Loucy (cell line): ENCODE data around the gene PDK4.
A peak's percentile ranks its signal among the peaks of the same experiment; 100 is the strongest.

Experiments used
- H2AFZ ChIP-seq: fragments of 200-600 bp; sonication (generic); 2 replicates; pipeline ENCODE4 v1.6.0; 2016; ENCODE audit warnings: antibody characterized with exemption, mild to moderate bottlenecking, low read length, moderate library complexity
- H3F3A ChIP-seq: fragments of 200-600 bp; 2 replicates; pipeline ENCODE4 v1.6.0; 2016; ENCODE audit warnings: antibody characterized with exemption, low read depth, mild to moderate bottlenecking
- H3K27me3 ChIP-seq: fragments of 200-600 bp; sonication (generic); 2 replicates; pipeline ENCODE4 v1.6.1; 2014; ENCODE audit warnings: low read length, mild to moderate bottlenecking; ENCODE audit not compliant: insufficient read depth, poor library complexity, severe bottlenecking
- H3K36me3 ChIP-seq: fragments of 200-600 bp; sonication (generic); 2 replicates; pipeline ENCODE4 v1.6.1; 2016; ENCODE audit warnings: low read length; ENCODE audit not compliant: insufficient read depth
- H3K4me1 ChIP-seq: fragments of 200-600 bp; sonication (generic); 2 replicates; pipeline ENCODE4 v1.5.1; 2014; ENCODE audit warnings: low read length, mild to moderate bottlenecking; ENCODE audit not compliant: insufficient read depth, poor library complexity, severe bottlenecking
- H3K4me2 ChIP-seq: fragments of 200-600 bp; sonication (generic); 2 replicates; pipeline ENCODE4 v1.6.0; 2014; ENCODE audit warnings: antibody characterized with exemption, low read length, low read depth, mild to moderate bottlenecking; ENCODE audit not compliant: poor library complexity, severe bottlenecking
- H3K4me3 ChIP-seq: fragments of 200-600 bp; sonication (generic); 2 replicates; pipeline ENCODE4 v1.5.1; 2014; ENCODE audit warnings: low read length, mild to moderate bottlenecking, mixed read lengths; ENCODE audit not compliant: poor library complexity, severe bottlenecking
- H3K79me2 ChIP-seq: fragments of 200-600 bp; sonication (generic); 2 replicates; pipeline ENCODE4 v1.6.1; 2014; ENCODE audit warnings: low read length; ENCODE audit not compliant: insufficient read depth
- H3K9ac ChIP-seq: fragments of 200-600 bp; sonication (generic); 2 replicates; pipeline ENCODE4 v1.6.0; 2014; ENCODE audit warnings: mild to moderate bottlenecking, low read depth, low read length, moderate library complexity; ENCODE audit not compliant: poor library complexity, severe bottlenecking
- H3K9me2 ChIP-seq: fragments of 200-600 bp; sonication (generic); replicated peaks from 2 replicates; pipeline ENCODE4 v1.6.1; 2016; ENCODE audit warnings: low read depth, low read length, mixed read lengths
- H3K9me3 ChIP-seq: fragments of 200-600 bp; sonication (generic); 2 replicates; pipeline ENCODE4 v1.6.1; 2014; ENCODE audit warnings: mild to moderate bottlenecking, antibody characterized with exemption, low read length, low read depth; ENCODE audit not compliant: insufficient read depth
- H4K20me1 ChIP-seq: fragments of 200-600 bp; sonication (generic); 2 replicates; pipeline ENCODE4 v1.6.0; 2014; ENCODE audit warnings: antibody characterized with exemption, low read length, mild to moderate bottlenecking; ENCODE audit not compliant: insufficient read depth, poor library complexity, severe bottlenecking
- EZH2phosphoT487 ChIP-seq: fragments of 200-600 bp; IDR thresholded peaks from 2 replicates; pipeline ENCODE4 v1.6.1; 2018; ENCODE audit warnings: antibody characterized with exemption, mild to moderate bottlenecking, moderate library complexity, borderline replicate concordance
- TF ChIP-seq, protein P1 (sequence below): fragments of 200-600 bp; sonication (generic); conservative IDR thresholded peaks from 2 replicates; pipeline ENCODE4 v1.5.1; 2014; ENCODE audit warnings: mild to moderate bottlenecking, antibody characterized with exemption, low read length

PDK4 gene

DNA sequence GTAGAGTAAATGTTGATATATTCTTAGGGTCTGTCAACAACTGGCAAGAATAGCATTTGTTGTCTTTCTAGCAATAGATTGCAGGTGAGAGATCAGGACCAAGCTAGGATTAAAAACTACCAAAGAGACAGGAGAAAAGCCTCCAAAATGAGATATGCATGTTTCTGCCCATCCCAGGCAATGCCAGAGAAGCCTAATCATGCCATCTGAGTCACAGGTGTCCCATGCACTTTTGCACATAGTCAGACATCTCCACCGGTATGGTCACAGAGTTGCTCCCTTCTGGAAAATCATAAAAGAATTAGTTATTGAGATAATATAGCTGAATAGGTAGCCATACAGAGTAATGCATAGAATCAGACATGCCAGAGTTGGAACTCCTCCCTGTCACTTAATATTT, 50.6 kb downstream of the PDK4 start:
- Histone ChIP-seq H3K4me3 (no peak overlapping the region), H3K4me1 (no peaks in the 10 kb centered on the region), H3K79me2 (no peaks in the 10 kb centered on the region), H3K9ac (no peak overlapping the region), H3K9me3 (no peaks in the 10 kb centered on the region), H3F3A (no peaks in the 10 kb centered on the region), H4K20me1 (no peaks in the 10 kb centered on the region), H2AFZ (no peak overlapping the region), H3K4me2 (no peak overlapping the region), H3K36me3 (no peaks in the 10 kb centered on the region), H3K9me2 (no peaks in the 10 kb centered on the region), H3K27me3 (no peaks in the 10 kb centered on the region)
- TF ChIP-seq EZH2phosphoT487 = no peak
- TF ChIP-seq, protein P1, sequence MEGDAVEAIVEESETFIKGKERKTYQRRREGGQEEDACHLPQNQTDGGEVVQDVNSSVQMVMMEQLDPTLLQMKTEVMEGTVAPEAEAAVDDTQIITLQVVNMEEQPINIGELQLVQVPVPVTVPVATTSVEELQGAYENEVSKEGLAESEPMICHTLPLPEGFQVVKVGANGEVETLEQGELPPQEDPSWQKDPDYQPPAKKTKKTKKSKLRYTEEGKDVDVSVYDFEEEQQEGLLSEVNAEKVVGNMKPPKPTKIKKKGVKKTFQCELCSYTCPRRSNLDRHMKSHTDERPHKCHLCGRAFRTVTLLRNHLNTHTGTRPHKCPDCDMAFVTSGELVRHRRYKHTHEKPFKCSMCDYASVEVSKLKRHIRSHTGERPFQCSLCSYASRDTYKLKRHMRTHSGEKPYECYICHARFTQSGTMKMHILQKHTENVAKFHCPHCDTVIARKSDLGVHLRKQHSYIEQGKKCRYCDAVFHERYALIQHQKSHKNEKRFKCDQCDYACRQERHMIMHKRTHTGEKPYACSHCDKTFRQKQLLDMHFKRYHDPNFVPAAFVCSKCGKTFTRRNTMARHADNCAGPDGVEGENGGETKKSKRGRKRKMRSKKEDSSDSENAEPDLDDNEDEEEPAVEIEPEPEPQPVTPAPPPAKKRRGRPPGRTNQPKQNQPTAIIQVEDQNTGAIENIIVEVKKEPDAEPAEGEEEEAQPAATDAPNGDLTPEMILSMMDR = no peak

DNA sequence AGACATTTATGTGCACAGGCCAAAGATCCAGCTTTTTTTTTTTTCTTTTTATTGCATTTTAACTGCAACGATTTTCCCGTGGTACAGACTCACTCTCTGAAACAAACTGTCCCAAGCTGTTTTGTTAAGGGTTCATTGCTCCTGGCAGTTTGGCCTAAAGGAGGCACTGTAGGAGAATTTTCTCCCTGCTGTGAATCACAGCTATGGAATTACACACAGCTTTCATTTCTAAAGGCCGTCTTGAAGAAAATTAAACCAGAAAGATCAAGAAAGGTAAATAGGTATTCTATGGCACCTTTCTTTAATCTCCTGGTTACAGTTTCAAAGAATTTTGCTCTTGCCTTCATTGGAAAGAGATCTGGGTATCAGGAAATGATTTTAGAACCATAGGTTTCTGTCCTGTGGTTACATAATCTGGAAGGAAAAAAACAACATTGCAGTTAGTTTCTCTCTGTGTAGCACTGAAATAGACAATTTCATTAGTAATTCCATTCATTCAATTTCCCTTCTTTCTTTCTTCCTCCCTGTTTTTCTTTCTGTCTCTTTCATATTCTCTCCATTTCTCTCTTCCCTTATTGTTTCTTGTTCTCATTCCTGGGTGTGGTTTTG, 51.2 kb downstream of the PDK4 start:
- no peaks in the 10 kb centered on the region for H3K79me2 ChIP-seq
- H3K4me2 ChIP-seq = no peak overlapping the region
- H2AFZ ChIP-seq = no peak overlapping the region
- H3K9ac ChIP-seq = no peak overlapping the region
- no peaks in the 10 kb centered on the region for H4K20me1 ChIP-seq
- no peaks in the 10 kb centered on the region for H3F3A ChIP-seq
- TF ChIP-seq, protein P1 = peak; percentile 60
- no peak for TF ChIP-seq EZH2phosphoT487
- H3K27me3 ChIP-seq = no peaks in the 10 kb centered on the region
- no peaks in the 10 kb centered on the region for H3K36me3 ChIP-seq
- H3K4me3 ChIP-seq = no peak overlapping the region
- no peaks in the 10 kb centered on the region for H3K9me2 ChIP-seq
- no peaks in the 10 kb centered on the region for H3K9me3 ChIP-seq
- H3K4me1 ChIP-seq = no peaks in the 10 kb centered on the region

DNA sequence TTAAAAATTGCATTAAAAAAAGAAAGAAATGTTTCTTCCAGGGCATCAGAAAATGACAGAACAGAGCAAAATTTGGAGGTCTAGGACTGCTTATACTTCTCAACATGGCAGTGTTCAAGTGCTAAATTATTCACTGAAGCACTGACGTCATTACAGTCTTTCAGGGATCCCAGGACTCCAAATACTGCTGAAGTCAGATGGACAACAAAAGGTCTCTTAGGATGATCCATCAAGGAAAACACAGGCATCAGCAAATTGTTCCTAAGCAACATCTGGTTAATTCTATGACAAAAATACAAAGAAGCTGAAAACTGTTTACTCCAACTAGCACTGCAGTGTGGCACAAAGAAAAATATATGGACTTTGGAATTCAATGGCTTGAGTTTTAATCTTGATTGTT, 52.1 kb downstream of the PDK4 start:
- no peaks in the 10 kb centered on the region for H3K27me3 ChIP-seq
- H3K9me3 ChIP-seq = no peaks in the 10 kb centered on the region
- no peaks in the 10 kb centered on the region for H3K9me2 ChIP-seq
- H3K4me2 ChIP-seq = no peak overlapping the region
- H3K9ac ChIP-seq = no peak overlapping the region
- H3K4me3 ChIP-seq = no peak overlapping the region
- H2AFZ ChIP-seq = no peak overlapping the region
- no peaks in the 10 kb centered on the region for H3K36me3 ChIP-seq
- no peaks in the 10 kb centered on the region for H3K4me1 ChIP-seq
- no peaks in the 10 kb centered on the region for H3F3A ChIP-seq
- H4K20me1 ChIP-seq = no peaks in the 10 kb centered on the region
- TF ChIP-seq, protein P1 = no peak
- no peak for TF ChIP-seq EZH2phosphoT487
- H3K79me2 ChIP-seq = no peaks in the 10 kb centered on the region
